SK-N-DZ (cell line): ENCODE results near the gene KIAA1328.

Experiments
- DNase-seq: peaks from one replicate; pipeline ENCODE4 v3.0.0-alpha.2; 2015; ENCODE audit warnings: low spot score

The KIAA1328 gene

DNA sequence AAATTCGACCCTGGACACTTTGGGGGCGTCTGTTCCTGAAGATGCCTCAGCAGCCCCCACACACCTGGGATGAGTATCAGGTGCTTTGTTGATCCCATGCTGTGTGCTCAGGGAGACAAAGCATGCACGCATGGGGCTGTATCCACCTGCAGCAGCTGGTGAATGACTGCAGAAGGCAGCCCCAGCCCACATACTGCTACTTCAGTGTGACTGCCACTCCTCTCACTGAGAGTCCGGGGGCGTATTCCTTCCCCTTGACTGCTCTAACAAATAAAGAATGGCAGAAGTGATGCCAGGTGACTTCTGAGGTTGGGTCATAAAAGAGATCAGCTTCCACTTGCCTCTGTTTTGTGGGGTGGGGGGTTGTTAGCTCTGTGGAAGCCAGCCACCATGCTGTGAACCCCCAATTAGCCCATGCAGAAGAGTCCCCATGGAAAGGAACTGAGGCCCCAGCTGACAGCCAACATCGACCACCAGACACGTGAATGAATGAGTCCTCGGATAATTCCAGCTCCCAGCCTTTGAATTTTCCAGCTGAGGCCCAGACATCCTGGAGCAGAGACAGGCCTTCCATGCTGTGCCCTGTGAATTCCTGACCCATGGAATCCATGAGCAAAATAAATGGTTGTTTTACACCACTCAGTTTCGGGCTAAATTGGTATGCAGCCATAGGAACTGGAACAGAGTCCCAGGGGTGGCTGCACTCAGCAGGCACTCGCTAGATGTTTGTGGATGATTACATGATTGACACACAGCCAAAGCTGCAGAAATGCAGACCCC is 447.4 kb downstream of the KIAA1328 start:
- no peak for DNase-seq

DNA sequence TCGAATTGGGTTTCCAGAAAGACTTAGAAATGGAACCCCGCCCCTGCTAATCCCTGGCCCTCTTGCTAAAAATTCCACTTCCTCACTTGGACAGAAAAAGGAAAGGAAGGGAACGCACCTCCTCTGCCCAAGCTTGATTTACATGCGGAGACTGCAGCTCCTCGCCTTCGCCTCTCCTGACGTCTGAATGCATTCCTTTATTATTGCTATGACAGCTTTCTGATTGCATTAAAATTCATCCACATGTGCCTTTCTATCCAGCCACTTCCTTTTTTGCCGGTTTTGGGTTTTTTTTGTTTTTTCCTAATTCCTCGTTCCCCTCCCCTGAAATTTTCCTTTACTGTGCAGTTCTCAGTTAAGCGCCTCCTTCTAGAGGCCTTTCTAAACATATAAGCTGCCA is 448.9 kb downstream of the KIAA1328 start:
- no peak for DNase-seq
